Glutamatergic neuron (in vitro differentiated cells): ENCODE data around the gene SNX19. TPM values are rescaled to one million over a fixed set of nuclear protein-coding genes. Genes with fewer than 3 reads are reported as not detected.
"Not testable (repeated sequence)": the region's sequence is repeated elsewhere in the genome, so short reads cannot be mapped to it uniquely, and the experiment has no call there.

Experiments
- DNase-seq: peaks from one replicate; pipeline ENCODE4 v3.0.0; 2022
- H3K27ac Mint-ChIP-seq: one replicate; pipeline ENCODE4 v1.8.0; 2020; ENCODE audit warnings: mild to moderate bottlenecking, mixed read lengths, inconsistent platforms; ENCODE audit not compliant: unreplicated experiment
- H3K27me3 Mint-ChIP-seq: one replicate; pipeline ENCODE4 v1.8.0; 2020; ENCODE audit warnings: mild to moderate bottlenecking, moderate library complexity, mixed read lengths, inconsistent platforms; ENCODE audit not compliant: unreplicated experiment
- H3K36me3 Mint-ChIP-seq: one replicate; pipeline ENCODE4 v1.8.0; 2020; ENCODE audit warnings: mild to moderate bottlenecking, mixed read lengths, inconsistent platforms; ENCODE audit not compliant: unreplicated experiment
- H3K4me1 Mint-ChIP-seq: one replicate; pipeline ENCODE4 v1.8.0; 2020; ENCODE audit warnings: mild to moderate bottlenecking, low read depth, mixed read lengths, inconsistent platforms; ENCODE audit not compliant: unreplicated experiment
- H3K4me3 Mint-ChIP-seq: one replicate; pipeline ENCODE4 v1.8.0; 2020; ENCODE audit warnings: mild to moderate bottlenecking, mixed read lengths, inconsistent platforms; ENCODE audit not compliant: unreplicated experiment
- H3K9me3 Mint-ChIP-seq: one replicate; pipeline ENCODE4 v1.8.0; 2020; ENCODE audit warnings: mild to moderate bottlenecking, moderate library complexity, mixed read lengths, inconsistent platforms; ENCODE audit not compliant: unreplicated experiment
- total RNA-seq: library from RNA; stranded (reverse); fragmentation: NEBNext Ultra II Directional; extraction: Animal tissue kit (Norgen Biotek cat#: 25700); gene quantifications from one replicate; pipeline ENCODE4 v1.2.1, GENCODE V29; 2021; ENCODE audit not compliant: unreplicated experiment
- TF ChIP-seq, protein P1 (sequence below): fragments of 200-600 bp; sonication (generic); IDR thresholded peaks from one replicate; pipeline ENCODE4 v1.5.0; 2021; ENCODE audit not compliant: partially characterized antibody, unreplicated experiment

SNX19 gene
- total RNA-seq, 1 donor from 2014 or later, result 65.5 TPM

DNA sequence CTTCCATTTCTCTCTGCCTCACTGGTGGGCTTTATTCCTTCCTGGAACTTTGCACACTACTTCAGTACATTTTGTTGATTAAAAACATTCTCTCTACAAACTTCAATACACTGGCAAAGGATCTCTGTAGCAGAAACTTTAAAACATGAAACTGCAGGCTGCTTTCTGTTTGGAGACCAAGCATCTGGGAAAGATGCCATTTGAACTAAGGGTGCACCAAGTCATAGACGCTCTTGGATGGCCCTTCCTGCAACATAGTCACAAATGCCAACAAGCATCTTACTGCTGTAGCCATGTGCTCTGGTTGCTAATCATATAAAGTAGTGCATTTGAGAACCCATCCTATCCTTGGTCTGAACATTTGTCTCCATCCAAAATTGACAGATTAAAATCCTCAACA, 56.4 kb downstream of the SNX19 start:
- peaks cover 5% of the 10 kb centered on the region for H3K27me3 Mint-ChIP-seq
- no peak overlapping the region for H3K27ac Mint-ChIP-seq
- no peak overlapping the region for H3K4me3 Mint-ChIP-seq
- no peak for DNase-seq
- no peaks in the 10 kb centered on the region for H3K9me3 Mint-ChIP-seq
- TF ChIP-seq, protein P1, sequence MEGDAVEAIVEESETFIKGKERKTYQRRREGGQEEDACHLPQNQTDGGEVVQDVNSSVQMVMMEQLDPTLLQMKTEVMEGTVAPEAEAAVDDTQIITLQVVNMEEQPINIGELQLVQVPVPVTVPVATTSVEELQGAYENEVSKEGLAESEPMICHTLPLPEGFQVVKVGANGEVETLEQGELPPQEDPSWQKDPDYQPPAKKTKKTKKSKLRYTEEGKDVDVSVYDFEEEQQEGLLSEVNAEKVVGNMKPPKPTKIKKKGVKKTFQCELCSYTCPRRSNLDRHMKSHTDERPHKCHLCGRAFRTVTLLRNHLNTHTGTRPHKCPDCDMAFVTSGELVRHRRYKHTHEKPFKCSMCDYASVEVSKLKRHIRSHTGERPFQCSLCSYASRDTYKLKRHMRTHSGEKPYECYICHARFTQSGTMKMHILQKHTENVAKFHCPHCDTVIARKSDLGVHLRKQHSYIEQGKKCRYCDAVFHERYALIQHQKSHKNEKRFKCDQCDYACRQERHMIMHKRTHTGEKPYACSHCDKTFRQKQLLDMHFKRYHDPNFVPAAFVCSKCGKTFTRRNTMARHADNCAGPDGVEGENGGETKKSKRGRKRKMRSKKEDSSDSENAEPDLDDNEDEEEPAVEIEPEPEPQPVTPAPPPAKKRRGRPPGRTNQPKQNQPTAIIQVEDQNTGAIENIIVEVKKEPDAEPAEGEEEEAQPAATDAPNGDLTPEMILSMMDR, result no peak
- peaks cover 9% of the 10 kb centered on the region for H3K36me3 Mint-ChIP-seq
- H3K4me1 Mint-ChIP-seq, result no peaks in the 10 kb centered on the region

DNA sequence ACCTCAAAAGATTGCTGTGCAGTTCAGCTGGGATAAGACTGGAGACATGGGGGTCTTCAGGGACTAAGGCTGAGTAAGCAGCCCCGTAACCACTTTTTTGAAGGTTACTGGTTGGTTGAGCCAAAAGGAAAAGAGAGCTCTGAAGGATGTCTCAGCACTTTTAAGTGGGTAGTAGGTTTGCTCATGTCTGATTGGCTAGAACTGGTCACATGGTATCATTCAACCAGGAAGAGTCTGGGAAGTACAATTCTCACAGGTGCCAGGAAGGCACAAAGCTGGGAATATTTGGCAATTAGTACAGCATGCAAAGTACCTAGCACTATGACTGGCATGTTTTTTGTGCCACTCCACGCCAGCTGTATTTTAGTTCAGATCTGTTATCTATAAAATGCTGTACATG, 58.1 kb downstream of the SNX19 start:
- TF ChIP-seq, protein P1, result no peak
- H3K4me3 Mint-ChIP-seq, result no peak overlapping the region
- no peaks in the 10 kb centered on the region for H3K9me3 Mint-ChIP-seq
- peaks cover 5% of the 10 kb centered on the region for H3K36me3 Mint-ChIP-seq
- no peak overlapping the region for H3K27ac Mint-ChIP-seq
- DNase-seq, result no peak
- no peaks in the 10 kb centered on the region for H3K27me3 Mint-ChIP-seq
- no peaks in the 10 kb centered on the region for H3K4me1 Mint-ChIP-seq

DNA sequence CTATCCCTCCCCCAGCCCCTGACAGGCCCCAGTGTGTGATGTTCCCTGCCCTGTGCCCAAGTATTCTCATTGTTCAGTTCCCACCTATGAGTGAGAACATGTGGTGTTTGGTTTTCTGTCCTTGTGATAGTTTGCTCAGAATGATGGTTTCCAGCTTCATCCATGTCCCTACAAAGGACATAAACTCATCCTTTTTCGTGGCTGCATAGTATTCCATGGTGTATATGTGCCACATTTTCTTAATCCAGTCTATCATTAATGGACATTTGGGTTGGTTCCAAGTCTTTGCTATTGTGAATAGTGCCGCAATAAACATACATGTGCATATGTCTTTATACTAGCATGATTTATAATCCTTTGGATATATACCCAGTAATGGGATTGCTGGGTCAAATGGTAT, 60.6 kb downstream of the SNX19 start:
- DNase-seq, H3K27ac Mint-ChIP-seq, H3K36me3 Mint-ChIP-seq, H3K9me3 Mint-ChIP-seq, H3K4me3 Mint-ChIP-seq, H3K4me1 Mint-ChIP-seq, H3K27me3 Mint-ChIP-seq: not testable (repeated sequence)

DNA sequence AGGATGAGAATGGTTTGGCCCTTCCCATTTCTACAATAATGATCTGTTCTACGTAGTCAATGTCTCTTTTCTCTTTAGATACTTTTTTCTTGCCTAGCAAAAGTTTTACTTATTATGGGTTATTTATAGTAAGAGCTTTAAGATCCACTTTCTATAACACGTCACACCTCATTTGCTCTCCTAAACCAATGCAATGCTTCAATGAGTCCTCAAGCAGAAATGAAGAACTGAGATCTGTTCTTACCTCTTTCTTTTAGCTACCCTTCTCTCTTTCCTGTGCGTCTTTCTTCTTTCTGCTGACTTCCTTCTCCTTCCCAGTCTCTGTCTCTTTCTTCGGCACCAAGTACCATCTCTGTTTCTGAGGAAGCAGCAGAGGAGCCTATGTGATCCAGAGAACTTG, 61.8 kb downstream of the SNX19 start:
- no peaks in the 10 kb centered on the region for H3K4me1 Mint-ChIP-seq
- peaks cover 5% of the 10 kb centered on the region for H3K36me3 Mint-ChIP-seq
- DNase-seq, result no peak
- no peak overlapping the region for H3K4me3 Mint-ChIP-seq
- no peaks in the 10 kb centered on the region for H3K27me3 Mint-ChIP-seq
- no peaks in the 10 kb centered on the region for H3K9me3 Mint-ChIP-seq
- H3K27ac Mint-ChIP-seq, result no peak overlapping the region
- TF ChIP-seq, protein P1, result no peak

DNA sequence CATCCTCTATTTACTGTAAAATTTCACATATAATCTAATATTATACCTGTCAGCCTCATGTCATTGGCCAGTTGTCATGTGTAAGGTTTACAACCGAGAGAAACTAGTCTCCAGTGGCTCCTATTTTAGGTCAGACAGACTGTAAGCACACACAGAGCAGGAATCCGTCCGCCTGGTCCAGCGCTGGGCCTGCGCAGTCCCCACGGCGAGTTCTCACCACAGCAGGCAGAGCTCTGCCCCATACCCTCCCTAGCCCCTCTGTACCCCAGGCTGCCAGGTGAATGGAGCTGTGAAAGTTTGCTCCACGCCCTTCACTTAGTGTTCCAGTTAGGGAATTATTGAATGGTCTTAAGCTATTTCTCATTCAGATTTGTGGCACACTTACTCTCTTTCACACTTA, 63.7 kb downstream of the SNX19 start:
- no peaks in the 10 kb centered on the region for H3K9me3 Mint-ChIP-seq
- no peaks in the 10 kb centered on the region for H3K4me1 Mint-ChIP-seq
- TF ChIP-seq, protein P1, result no peak
- no peak overlapping the region for H3K4me3 Mint-ChIP-seq
- H3K36me3 Mint-ChIP-seq, result peaks cover 5% of the 10 kb centered on the region
- no peak for DNase-seq
- H3K27me3 Mint-ChIP-seq, result no peaks in the 10 kb centered on the region
- H3K27ac Mint-ChIP-seq, result no peak overlapping the region
